H9 (cell line): ENCODE measurements around the gene SNX1. TPM values are rescaled to one million over a fixed set of nuclear protein-coding genes. Genes with fewer than 3 reads are reported as not detected.

Source experiments
- DNase-seq: peaks from one replicate; pipeline ENCODE4 v3.0.0-alpha.2; 2017
- H2AFZ ChIP-seq: one replicate; pipeline ENCODE4 v1.6.1; 2013; ENCODE audit warnings: mild to moderate bottlenecking, low read length, control low read depth, moderate library complexity
- H2AK5ac ChIP-seq: 2 replicates; pipeline ENCODE4 v1.6.1; 2013; ENCODE audit warnings: low read length, control low read depth, mixed read lengths; ENCODE audit not compliant: insufficient read length
- H2BK120ac ChIP-seq: one replicate; pipeline ENCODE4 v1.6.1; 2013; ENCODE audit warnings: low read depth, mild to moderate bottlenecking, low read length, control low read depth, inconsistent platforms; ENCODE audit not compliant: poor library complexity, severe bottlenecking
- H2BK12ac ChIP-seq: 2 replicates; pipeline ENCODE4 v1.6.1; 2013; ENCODE audit warnings: low read length, control low read depth, mixed read lengths, low read depth; ENCODE audit not compliant: insufficient read length
- H2BK15ac ChIP-seq: 2 replicates; pipeline ENCODE4 v1.6.1; 2013; ENCODE audit warnings: low read depth, low read length, control low read depth
- H2BK20ac ChIP-seq: one replicate; pipeline ENCODE4 v1.6.1; 2013; ENCODE audit warnings: low read depth, mild to moderate bottlenecking, low read length, control low read depth, inconsistent platforms; ENCODE audit not compliant: poor library complexity, severe bottlenecking
- H2BK5ac ChIP-seq: 2 replicates; pipeline ENCODE4 v1.6.1; 2013; ENCODE audit warnings: low read length, control low read depth, mixed read lengths; ENCODE audit not compliant: insufficient read length
- H3K14ac ChIP-seq: 2 replicates; pipeline ENCODE4 v1.6.1; 2013; ENCODE audit warnings: low read length, control low read depth; ENCODE audit not compliant: insufficient read depth
- H3K18ac ChIP-seq: 2 replicates; pipeline ENCODE4 v1.6.1; 2013; ENCODE audit warnings: low read depth, mild to moderate bottlenecking, mixed read lengths, low read length, control low read depth; ENCODE audit not compliant: insufficient read length
- H3K23ac ChIP-seq: 2 replicates; pipeline ENCODE4 v1.6.1; 2013; ENCODE audit warnings: low read length, control low read depth, mixed read lengths, low read depth; ENCODE audit not compliant: insufficient read length
- H3K23me2 ChIP-seq: 2 replicates; pipeline ENCODE4 v1.6.1; 2013; ENCODE audit warnings: low read depth, mild to moderate bottlenecking, mixed read lengths, low read length, control low read depth; ENCODE audit not compliant: insufficient read length, poor library complexity, severe bottlenecking
- H3K27ac ChIP-seq: 2 replicates; pipeline ENCODE4 v1.5.1; 2013; ENCODE audit warnings: low read length, control low read depth, mixed read lengths, low read depth; ENCODE audit not compliant: insufficient read length
- H3K27me3 ChIP-seq: 2 replicates; pipeline ENCODE4 v1.6.1; 2013; ENCODE audit warnings: low read length, control low read depth, inconsistent platforms; ENCODE audit not compliant: insufficient read depth
- H3K4ac ChIP-seq: 2 replicates; pipeline ENCODE4 v1.6.1; 2013; ENCODE audit warnings: low read depth, mild to moderate bottlenecking, control low read depth, inconsistent platforms, low read length, moderate library complexity
- H3K4me1 ChIP-seq: 2 replicates; pipeline ENCODE4 v1.6.1; 2013; ENCODE audit warnings: low read length, control low read depth, inconsistent platforms; ENCODE audit not compliant: insufficient read depth
- H3K4me2 ChIP-seq: 2 replicates; pipeline ENCODE4 v1.6.1; 2013; ENCODE audit warnings: low read length, control low read depth, mixed read lengths; ENCODE audit not compliant: insufficient read length, insufficient read depth
- H3K56ac ChIP-seq: 2 replicates; pipeline ENCODE4 v1.6.1; 2013; ENCODE audit warnings: low read depth, mild to moderate bottlenecking, mixed read lengths, low read length, control low read depth; ENCODE audit not compliant: insufficient read length
- H3K79me1 ChIP-seq: 2 replicates; pipeline ENCODE4 v1.6.1; 2013; ENCODE audit warnings: low read depth, mild to moderate bottlenecking, moderate library complexity, low read length, control low read depth, inconsistent platforms; ENCODE audit not compliant: insufficient read depth, poor library complexity, severe bottlenecking
- H3K79me2 ChIP-seq: 2 replicates; pipeline ENCODE4 v1.6.1; 2013; ENCODE audit warnings: low read length, control low read depth, inconsistent platforms; ENCODE audit not compliant: insufficient read depth
- H3K9ac ChIP-seq: 2 replicates; pipeline ENCODE4 v1.6.1; 2013; ENCODE audit warnings: low read length, control low read depth, mixed read lengths; ENCODE audit not compliant: insufficient read length; ENCODE audit errors: extremely low read depth
- H3K9me3 ChIP-seq: one replicate; pipeline ENCODE4 v1.6.1; 2013; ENCODE audit warnings: low read depth, low read length, inconsistent platforms; ENCODE audit not compliant: control insufficient read depth
- H3T11ph ChIP-seq: one replicate; pipeline ENCODE4 v1.6.1; 2013; ENCODE audit warnings: mild to moderate bottlenecking, low read length, control low read depth, inconsistent platforms
- H4K20me1 ChIP-seq: one replicate; pipeline ENCODE4 v1.6.1; 2013; ENCODE audit not compliant: control insufficient read depth, insufficient read length, insufficient read depth
- H4K5ac ChIP-seq: 2 replicates; pipeline ENCODE4 v1.6.1; 2013; ENCODE audit warnings: low read depth, mild to moderate bottlenecking, mixed read lengths, low read length, control low read depth; ENCODE audit not compliant: insufficient read length
- H4K8ac ChIP-seq: replicated peaks from 2 replicates; pipeline ENCODE4 v1.6.1; 2013; ENCODE audit warnings: low read length, control low read depth, mixed read lengths, low read depth; ENCODE audit not compliant: insufficient read length
- H4K91ac ChIP-seq: 2 replicates; pipeline ENCODE4 v1.6.1; 2013; ENCODE audit warnings: low read depth, mild to moderate bottlenecking, moderate library complexity, mixed read lengths, low read length, control low read depth; ENCODE audit not compliant: insufficient read length
- H3K27ac Mint-ChIP-seq, 3 experiments: 2 replicates in 2 of 3; 3 replicates in 1 of 3; pipeline ENCODE4 v1.8.0; 2020 to 2021; ENCODE audit warnings: mixed read lengths in 3 of 3, mild to moderate bottlenecking in 1 of 3, moderate library complexity in 1 of 3
- H3K27me3 Mint-ChIP-seq: 2 replicates; pipeline ENCODE4 v1.8.0; 2021; ENCODE audit warnings: low read depth, mild to moderate bottlenecking, moderate library complexity, mixed read lengths
- H3K36me3 Mint-ChIP-seq, 3 experiments: 2 replicates in 2 of 3; 3 replicates in 1 of 3; pipeline ENCODE4 v1.8.0; 2020 to 2021; ENCODE audit warnings: low read depth in 3 of 3, mixed read lengths in 3 of 3; ENCODE audit not compliant: insufficient read depth in 1 of 3
- H3K4me1 Mint-ChIP-seq, 2 experiments: 2 replicates each; pipeline ENCODE4 v1.8.0; 2020; ENCODE audit warnings: mixed read lengths in 2 of 2
- H3K4me3 Mint-ChIP-seq, 2 experiments: 2 replicates in 1 of 2; 3 replicates in 1 of 2; pipeline ENCODE4 v1.8.0; 2020 to 2021; ENCODE audit warnings: mild to moderate bottlenecking in 2 of 2, mixed read lengths in 2 of 2, moderate library complexity in 1 of 2
- H3K9me3 Mint-ChIP-seq, 2 experiments: 2 replicates in 1 of 2; 3 replicates in 1 of 2; pipeline ENCODE4 v1.8.0; 2020; ENCODE audit warnings: mild to moderate bottlenecking in 2 of 2, mixed read lengths in 2 of 2, moderate library complexity in 1 of 2
- CTCF ChIP-seq: fragments of 200-600 bp; sonication (generic); conservative IDR thresholded peaks from 3 replicates; pipeline ENCODE4 v1.8.0; 2021; ENCODE audit warnings: antibody characterized with exemption, mild to moderate bottlenecking
- WGBS: extraction: QIAGEN DNeasy Blood & Tissue Kit; methylation state at CpG from one replicate; pipeline ENCODE4 v1.1.7; 2013; ENCODE audit warnings: missing lambda C conversion rate, low lambda C conversion rate, mixed read lengths; ENCODE audit not compliant: insufficient read length; ENCODE audit errors: extremely low coverage; 5-methylcytosine and 5-hydroxymethylcytosine counted together
- total RNA-seq: library from RNA; stranded (reverse); gene quantifications from 2 replicates; pipeline ENCODE4 v1.2.1, GENCODE V29; 2021

Gene SNX1
- total RNA-seq, 1 experiment from 2014 or later = 58.8 TPM

- H4K5ac ChIP-seq = no peak overlapping the region
- no peaks in the 10 kb centered on the region for H3K79me1 ChIP-seq
- no peak overlapping the region for H3K9ac ChIP-seq
- no peaks in the 10 kb centered on the region for H3K79me2 ChIP-seq
- Mint-ChIP-seq H3K36me3 (peaks cover 6 to 32% (median 21%) of the 10 kb centered on the region in 3 experiments; a peak in 6 of 7 replicates), H3K9me3 (no peaks in the 10 kb centered on the region), H3K27me3 (no peaks in the 10 kb centered on the region), H3K4me1 (peaks cover 3 to 4% of the 10 kb centered on the region in 2 experiments; a peak in 3 of 4 replicates), H3K4me3 (no peak overlapping the region), H3K27ac (peak overlapping the region in 2 of 3 experiments; percentile 8 to 46; a peak in 1 of 7 replicates)
- no peak overlapping the region for H2BK12ac ChIP-seq
- H3K4me2 ChIP-seq = no peak overlapping the region
- H3K4me1 ChIP-seq = no peaks in the 10 kb centered on the region
- no peak overlapping the region for H3K4ac ChIP-seq
- no peak overlapping the region for H3K23ac ChIP-seq
- H3K18ac ChIP-seq = no peak overlapping the region
- no peak for DNase-seq
- H3K23me2 ChIP-seq = no peaks in the 10 kb centered on the region
- no peaks in the 10 kb centered on the region for H3K9me3 ChIP-seq
- H4K8ac ChIP-seq = no peak overlapping the region
- WGBS = no CpG with 5 or more reads among the region's 8 CpGs
- H3K27ac ChIP-seq = no peak overlapping the region
- no peak overlapping the region for H4K91ac ChIP-seq
- no peak overlapping the region for H2AK5ac ChIP-seq
- H3K56ac ChIP-seq = no peak overlapping the region
- H3K27me3 ChIP-seq = no peaks in the 10 kb centered on the region
- H4K20me1 ChIP-seq = no peaks in the 10 kb centered on the region
- no peak overlapping the region for H2BK20ac ChIP-seq
- H2BK120ac ChIP-seq = no peak overlapping the region
- no peak overlapping the region for H2BK5ac ChIP-seq
- TF ChIP-seq CTCF = no peak
- H3K14ac ChIP-seq = no peak overlapping the region
- no peak overlapping the region for H2BK15ac ChIP-seq
- H3T11ph ChIP-seq = no peak overlapping the region
- no peak overlapping the region for H2AFZ ChIP-seq
Measured at GRCh38 chr15:64070965-64071851, 24.6 kb upstream of the SNX1 start.
